KMS-11 (cell line): ENCODE measurements around the gene ATXN10.

Experiments
- H2AFZ ChIP-seq: fragments of 200-600 bp; sonication (generic); 2 replicates; pipeline ENCODE4 v1.6.1; 2016; ENCODE audit warnings: antibody characterized with exemption, mixed run types, low read depth
- H3K27ac ChIP-seq: fragments of 200-600 bp; sonication (generic); 2 replicates; pipeline ENCODE4 v1.6.1; 2016; ENCODE audit warnings: mild to moderate bottlenecking, mixed run types
- H3K27me3 ChIP-seq: fragments of 200-600 bp; sonication (generic); 2 replicates; pipeline ENCODE4 v1.6.1; 2017; ENCODE audit warnings: mild to moderate bottlenecking, low read depth, mixed run types, moderate library complexity; ENCODE audit not compliant: insufficient read depth
- H3K36me3 ChIP-seq: fragments of 200-600 bp; sonication (generic); 2 replicates; pipeline ENCODE4 v1.6.1; 2017; ENCODE audit warnings: mild to moderate bottlenecking, mixed run types; ENCODE audit not compliant: insufficient read depth
- H3K4me1 ChIP-seq: fragments of 200-600 bp; sonication (generic); 2 replicates; pipeline ENCODE4 v1.6.1; 2016; ENCODE audit warnings: mild to moderate bottlenecking, low read depth, mixed run types; ENCODE audit not compliant: poor library complexity, severe bottlenecking
- H3K4me2 ChIP-seq: fragments of 200-600 bp; sonication (generic); 2 replicates; pipeline ENCODE4 v1.7.0; 2016; ENCODE audit warnings: mild to moderate bottlenecking, mixed run types
- H3K4me3 ChIP-seq: fragments of 200-600 bp; sonication (generic); IDR thresholded peaks from 2 replicates; pipeline ENCODE4 v1.6.1; 2017; ENCODE audit warnings: low read depth, low read length, mixed read lengths; ENCODE audit not compliant: insufficient read depth
- H3K79me2 ChIP-seq: fragments of 200-600 bp; sonication (generic); 2 replicates; pipeline ENCODE4 v1.6.1; 2016; ENCODE audit warnings: low read depth, mixed run types; ENCODE audit not compliant: insufficient read depth
- H3K9ac ChIP-seq: fragments of 200-600 bp; sonication (generic); 2 replicates; pipeline ENCODE4 v1.6.1; 2016; ENCODE audit warnings: mild to moderate bottlenecking, mixed run types
- H4K20me1 ChIP-seq: fragments of 200-600 bp; sonication (generic); 2 replicates; pipeline ENCODE4 v1.6.1; 2016; ENCODE audit warnings: mild to moderate bottlenecking, mixed run types; ENCODE audit not compliant: insufficient read depth
- TF ChIP-seq, protein P1 (sequence below): fragments of 200-600 bp; sonication (generic); conservative IDR thresholded peaks from 2 replicates; pipeline ENCODE4 v1.6.1; 2017; ENCODE audit warnings: low read depth, mild to moderate bottlenecking, antibody characterized with exemption, low read length, moderate library complexity, mixed read lengths

Gene ATXN10

GRCh38 chr22:45756558-45756957, 84.9 kb downstream of the ATXN10 start:
- Histone ChIP-seq H2AFZ (no peak overlapping the region), H3K36me3 (no peaks in the 10 kb centered on the region), H3K4me1 (no peaks in the 10 kb centered on the region), H3K79me2 (no peaks in the 10 kb centered on the region), H3K9ac (no peak overlapping the region), H4K20me1 (no peaks in the 10 kb centered on the region), H3K4me3 (no peak overlapping the region), H3K27ac (no peak overlapping the region), H3K27me3 (no peaks in the 10 kb centered on the region), H3K4me2 (no peak overlapping the region)
- TF ChIP-seq, protein P1, sequence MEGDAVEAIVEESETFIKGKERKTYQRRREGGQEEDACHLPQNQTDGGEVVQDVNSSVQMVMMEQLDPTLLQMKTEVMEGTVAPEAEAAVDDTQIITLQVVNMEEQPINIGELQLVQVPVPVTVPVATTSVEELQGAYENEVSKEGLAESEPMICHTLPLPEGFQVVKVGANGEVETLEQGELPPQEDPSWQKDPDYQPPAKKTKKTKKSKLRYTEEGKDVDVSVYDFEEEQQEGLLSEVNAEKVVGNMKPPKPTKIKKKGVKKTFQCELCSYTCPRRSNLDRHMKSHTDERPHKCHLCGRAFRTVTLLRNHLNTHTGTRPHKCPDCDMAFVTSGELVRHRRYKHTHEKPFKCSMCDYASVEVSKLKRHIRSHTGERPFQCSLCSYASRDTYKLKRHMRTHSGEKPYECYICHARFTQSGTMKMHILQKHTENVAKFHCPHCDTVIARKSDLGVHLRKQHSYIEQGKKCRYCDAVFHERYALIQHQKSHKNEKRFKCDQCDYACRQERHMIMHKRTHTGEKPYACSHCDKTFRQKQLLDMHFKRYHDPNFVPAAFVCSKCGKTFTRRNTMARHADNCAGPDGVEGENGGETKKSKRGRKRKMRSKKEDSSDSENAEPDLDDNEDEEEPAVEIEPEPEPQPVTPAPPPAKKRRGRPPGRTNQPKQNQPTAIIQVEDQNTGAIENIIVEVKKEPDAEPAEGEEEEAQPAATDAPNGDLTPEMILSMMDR: no peak

DNA sequence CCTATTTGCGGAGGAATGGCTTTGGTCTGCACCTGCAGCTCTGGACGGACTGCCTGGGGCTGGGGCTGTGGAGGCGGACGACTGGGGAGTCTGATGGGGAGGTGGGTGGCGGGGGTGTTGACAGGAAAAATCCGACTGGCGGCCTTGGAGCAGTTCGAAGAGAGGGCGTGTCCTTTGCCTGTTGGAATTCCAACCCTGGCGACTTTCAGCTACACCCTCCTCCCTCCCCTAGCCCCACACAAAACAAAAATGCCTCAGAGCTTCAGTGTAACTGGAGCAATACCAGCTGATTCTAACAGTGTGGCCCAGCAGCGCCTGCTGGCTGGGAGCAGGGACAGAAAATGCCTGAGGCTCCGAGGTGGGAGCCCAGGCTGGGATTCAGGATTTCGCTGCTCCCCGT, 85.4 kb downstream of the ATXN10 start:
- no peaks in the 10 kb centered on the region for H4K20me1 ChIP-seq
- no peaks in the 10 kb centered on the region for H3K27me3 ChIP-seq
- TF ChIP-seq, protein P1: no peak
- no peaks in the 10 kb centered on the region for H3K79me2 ChIP-seq
- no peak overlapping the region for H3K27ac ChIP-seq
- no peaks in the 10 kb centered on the region for H3K36me3 ChIP-seq
- no peak overlapping the region for H3K9ac ChIP-seq
- no peak overlapping the region for H3K4me2 ChIP-seq
- no peak overlapping the region for H2AFZ ChIP-seq
- no peaks in the 10 kb centered on the region for H3K4me1 ChIP-seq
- no peak overlapping the region for H3K4me3 ChIP-seq

- H3K79me2 ChIP-seq: no peaks in the 10 kb centered on the region
- H3K36me3 ChIP-seq: no peaks in the 10 kb centered on the region
- H3K4me2 ChIP-seq: no peak overlapping the region
- H3K27me3 ChIP-seq: no peaks in the 10 kb centered on the region
- H3K9ac ChIP-seq: no peak overlapping the region
- no peaks in the 10 kb centered on the region for H4K20me1 ChIP-seq
- H3K27ac ChIP-seq: no peak overlapping the region
- TF ChIP-seq, protein P1: no peak
- H2AFZ ChIP-seq: no peak overlapping the region
- no peaks in the 10 kb centered on the region for H3K4me1 ChIP-seq
- no peak overlapping the region for H3K4me3 ChIP-seq
These were observed 86.3 kb downstream of the ATXN10 start for GRCh38 chr22:45757936-45758335.

GRCh38 chr22:45758603-45759002, 87.0 kb downstream of the ATXN10 start:
- no peaks in the 10 kb centered on the region for H3K79me2 ChIP-seq
- H4K20me1 ChIP-seq: no peaks in the 10 kb centered on the region
- H2AFZ ChIP-seq: no peak overlapping the region
- no peak overlapping the region for H3K27ac ChIP-seq
- TF ChIP-seq, protein P1: no peak
- H3K4me1 ChIP-seq: no peaks in the 10 kb centered on the region
- no peak overlapping the region for H3K4me3 ChIP-seq
- H3K36me3 ChIP-seq: no peaks in the 10 kb centered on the region
- no peak overlapping the region for H3K4me2 ChIP-seq
- no peak overlapping the region for H3K9ac ChIP-seq
- no peaks in the 10 kb centered on the region for H3K27me3 ChIP-seq

- Histone ChIP-seq H3K4me1 (no peaks in the 10 kb centered on the region), H3K36me3 (no peaks in the 10 kb centered on the region), H3K27me3 (no peaks in the 10 kb centered on the region), H3K79me2 (no peaks in the 10 kb centered on the region), H3K4me2 (no peak overlapping the region), H4K20me1 (no peaks in the 10 kb centered on the region), H3K27ac (no peak overlapping the region), H3K4me3 (no peak overlapping the region), H2AFZ (no peak overlapping the region), H3K9ac (no peak overlapping the region)
- TF ChIP-seq, protein P1: no peak
These were observed 89.0 kb downstream of the ATXN10 start for GRCh38 chr22:45760682-45761081.
